Naive thymus-derived CD4-positive, alpha-beta T cell (primary cell): ENCODE results near the gene ACBD7. TPM values are rescaled to one million over a fixed set of nuclear protein-coding genes. Genes with fewer than 3 reads are reported as not detected.

ENCODE experiments used
- ATAC-seq: fragments of 150-1000 bp; cut with Tn5 transposase; 2 replicates; pipeline ENCODE4 v1.10.0; 2021; ENCODE audit warnings: mild to moderate bottlenecking, moderate library complexity
- CTCF ChIA-PET: fragments of 350-600 bp; sonication (Branson Sonifier 250); formaldehyde crosslinking; loops from one replicate; lab custom pipeline; 2021; ENCODE audit warnings: antibody characterized with exemption; lab: Charles Lee
- POLR2A ChIA-PET: fragments of 350-600 bp; sonication (Branson Sonifier 250); formaldehyde crosslinking; loops from one replicate; lab custom pipeline; 2021; ENCODE audit warnings: antibody characterized with exemption, inconsistent platforms; lab: Charles Lee
- DNase-seq, 9 donors: peaks; one replicate each; pipeline versions ENCODE4 v3.0.0 to v3.0.0-alpha.2; 2020 to 2022; ENCODE audit warnings: mixed read lengths in 1 of 9
- H3K27ac ChIP-seq: one replicate; pipeline ENCODE4 v1.7.0; 2013; ENCODE audit warnings: mild to moderate bottlenecking, low read depth, low read length, moderate library complexity
- H3K27me3 ChIP-seq, 2 donors: one replicate each; pipeline ENCODE4 v1.7.0; 2013; ENCODE audit warnings: low read length in 2 of 2, mild to moderate bottlenecking in 2 of 2, moderate library complexity in 2 of 2; ENCODE audit not compliant: control insufficient read depth in 2 of 2, insufficient read depth in 2 of 2
- H3K36me3 ChIP-seq, 3 experiments: 1 replicate in 2 of 3; 2 replicates in 1 of 3; pipeline ENCODE4 v1.7.0; 2013; ENCODE audit warnings: low read length in 3 of 3, mild to moderate bottlenecking in 3 of 3, moderate library complexity in 1 of 3; ENCODE audit not compliant: insufficient read depth in 3 of 3, control insufficient read depth in 2 of 3
- H3K4me1 ChIP-seq, 2 donors: one replicate each; pipeline ENCODE4 v1.7.0; 2013; ENCODE audit warnings: low read length in 2 of 2, mild to moderate bottlenecking in 2 of 2, moderate library complexity in 1 of 2; ENCODE audit not compliant: control insufficient read depth in 2 of 2, insufficient read depth in 2 of 2
- H3K4me3 ChIP-seq: 2 replicates; pipeline ENCODE4 v1.7.0; 2013; ENCODE audit warnings: mild to moderate bottlenecking, low read length
- H3K9me3 ChIP-seq, 3 experiments: 1 replicate in 2 of 3; 2 replicates in 1 of 3; pipeline ENCODE4 v1.7.0; 2013; ENCODE audit warnings: low read length in 3 of 3; ENCODE audit not compliant: control insufficient read depth in 2 of 3
- H3K27ac Mint-ChIP-seq, 9 donors: one replicate each; pipeline ENCODE4 v1.8.0; 2020 to 2022; ENCODE audit warnings: mixed read lengths in 9 of 9, mild to moderate bottlenecking in 8 of 9, moderate library complexity in 5 of 9, inconsistent platforms in 2 of 9
- H3K27me3 Mint-ChIP-seq, 5 donors: one replicate each; pipeline ENCODE4 v1.8.0; 2021 to 2022; ENCODE audit warnings: mixed read lengths in 5 of 5, mild to moderate bottlenecking in 1 of 5
- H3K36me3 Mint-ChIP-seq, 5 donors: one replicate each; pipeline ENCODE4 v1.8.0; 2020 to 2022; ENCODE audit warnings: mixed read lengths in 5 of 5, mild to moderate bottlenecking in 3 of 5, inconsistent platforms in 1 of 5
- H3K4me1 Mint-ChIP-seq, 7 donors: one replicate each; pipeline ENCODE4 v1.8.0; 2020 to 2022; ENCODE audit warnings: mixed read lengths in 7 of 7, mild to moderate bottlenecking in 3 of 7, inconsistent platforms in 1 of 7
- H3K4me3 Mint-ChIP-seq, 10 donors: one replicate each; pipeline ENCODE4 v1.8.0; 2020 to 2022; ENCODE audit warnings: mild to moderate bottlenecking in 10 of 10, mixed read lengths in 10 of 10, moderate library complexity in 6 of 10, inconsistent platforms in 2 of 10
- H3K9me3 Mint-ChIP-seq, 11 donors: one replicate each; pipeline ENCODE4 v1.8.0; 2020 to 2022; ENCODE audit warnings: mixed read lengths in 11 of 11, mild to moderate bottlenecking in 4 of 11, inconsistent platforms in 1 of 11, moderate library complexity in 1 of 11
- intact Hi-C, 2 donors: fragments of 100-400 bp; cut with micrococcal nuclease; formaldehyde crosslinking; loops; one replicate each; pipeline ENCODE4 v1.15.1; 2023
- polyA plus RNA-seq, 2 donors: library from polyadenylated mRNA; unstranded; fragments of 300-500 nt; fragmentation: Illumina TruSeq; gene quantifications; one replicate each; pipeline ENCODE4 v1.2.3, GENCODE V29; 2021
- total RNA-seq, 6 experiments: library from RNA in 5 of 6; stranded (reverse) in 5 of 6; gene quantifications; 1 replicate in 5 of 6; 2 replicates in 1 of 6; pipeline ENCODE4 v1.2.3 and lab custom pipeline; 2021 to 2026

Gene ACBD7
- total and polyA plus RNA-seq, 7 experiments from 2014 or later = 0.27 to 1.5 (median 0.49) TPM; not detected in 2

DNA sequence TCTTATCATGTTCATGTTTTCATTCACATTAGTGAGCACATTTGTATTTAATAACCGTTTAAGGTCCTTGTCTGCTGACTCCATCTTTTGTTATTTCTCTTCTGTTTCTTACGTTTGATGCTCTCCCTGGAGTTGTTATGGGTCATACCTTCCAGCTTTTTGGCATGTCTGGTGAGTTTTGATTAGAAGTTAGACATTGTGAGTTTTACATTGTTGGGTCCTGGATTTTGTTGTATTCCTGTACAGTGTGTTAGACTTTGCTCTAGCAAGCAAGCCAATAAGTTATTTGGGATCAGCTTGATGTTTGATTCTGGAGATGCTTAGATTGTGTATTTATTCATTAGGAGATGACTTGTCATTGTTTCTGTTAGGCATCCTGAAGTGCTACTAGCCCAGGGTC is 27.9 kb downstream of the ACBD7 start:
- H3K27ac ChIP-seq = no peak overlapping the region
- Mint-ChIP-seq H3K27me3 (peaks cover 4 to 20% (median 13%) of the 10 kb centered on the region in 5 donors), H3K36me3 (peaks cover 9 to 18% (median 13%) of the 10 kb centered on the region in 5 donors), H3K9me3 (peaks cover 9 to 28% (median 20%) of the 10 kb centered on the region in 11 donors), H3K4me1 (peaks cover 0 to 3% (median 0%) of the 10 kb centered on the region in 7 donors), H3K4me3 (no peak overlapping the region), H3K27ac (no peak overlapping the region)
- CTCF ChIA-PET = no interaction called here
- H3K27me3 ChIP-seq = no peaks in the 10 kb centered on the region
- H3K4me1 ChIP-seq = no peaks in the 10 kb centered on the region
- intact Hi-C loops = no loop called here
- DNase-seq (no peak), ATAC-seq (no peak)
- H3K4me3 ChIP-seq = no peak overlapping the region
- no peaks in the 10 kb centered on the region for H3K36me3 ChIP-seq
- POLR2A ChIA-PET = no interaction called here
- no peaks in the 10 kb centered on the region for H3K9me3 ChIP-seq

DNA sequence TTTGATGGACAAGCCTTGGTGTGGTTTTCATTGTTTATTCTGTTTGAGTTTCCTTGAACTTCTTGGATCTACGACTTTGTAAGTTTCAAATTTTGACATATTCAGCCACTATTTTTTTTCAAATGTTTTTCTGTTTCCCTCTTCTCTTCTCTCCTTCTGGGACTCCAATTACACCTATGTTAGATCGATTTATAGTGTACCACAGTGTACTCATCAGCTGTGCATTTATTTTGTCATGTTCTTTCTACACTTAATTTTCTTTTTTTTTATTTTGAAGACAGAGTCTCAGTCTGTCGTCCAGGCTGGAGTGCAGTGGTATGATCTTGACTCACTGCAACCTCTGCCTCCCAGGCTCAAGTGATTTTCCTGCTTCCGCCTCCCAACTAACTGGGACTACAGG is 28.7 kb downstream of the ACBD7 start:
- no peaks in the 10 kb centered on the region for H3K36me3 ChIP-seq
- ATAC-seq = no peak
- no peak overlapping the region for H3K27ac Mint-ChIP-seq
- H3K9me3 Mint-ChIP-seq = peaks cover 6 to 23% (median 19%) of the 10 kb centered on the region in 11 donors
- H3K4me3 ChIP-seq = no peak overlapping the region
- POLR2A ChIA-PET = no interaction called here
- no peak overlapping the region for H3K27ac ChIP-seq
- intact Hi-C loops = no loop called here
- peaks cover 9 to 13% (median 11%) of the 10 kb centered on the region in 5 donors for H3K36me3 Mint-ChIP-seq
- H3K9me3 ChIP-seq = no peaks in the 10 kb centered on the region
- no peak for DNase-seq
- H3K4me3 Mint-ChIP-seq = no peak overlapping the region
- CTCF ChIA-PET = no interaction called here
- no peaks in the 10 kb centered on the region for H3K4me1 Mint-ChIP-seq
- peaks cover 4 to 16% (median 8%) of the 10 kb centered on the region in 5 donors for H3K27me3 Mint-ChIP-seq
- no peaks in the 10 kb centered on the region for H3K27me3 ChIP-seq
- no peaks in the 10 kb centered on the region for H3K4me1 ChIP-seq

DNA sequence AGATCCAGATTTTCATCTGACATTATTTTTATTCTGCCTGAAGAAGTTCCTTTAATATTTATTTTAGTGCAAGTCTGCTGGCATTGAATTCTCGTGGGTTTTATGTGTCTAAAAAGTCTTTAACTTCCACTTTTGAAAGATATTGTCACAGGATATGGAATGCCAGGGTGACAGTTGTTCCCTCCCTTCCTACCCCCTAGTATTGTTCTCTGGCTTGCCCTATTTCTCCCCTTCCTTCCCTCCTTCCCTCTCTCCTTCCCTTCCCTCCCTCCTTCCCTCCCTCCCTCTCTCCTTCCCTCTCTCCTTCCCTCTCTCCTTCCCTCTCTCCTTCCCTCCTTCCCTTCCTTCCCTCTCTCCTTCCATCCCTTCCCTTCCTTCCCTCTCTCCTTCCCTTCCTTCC is 29.9 kb downstream of the ACBD7 start:
- ATAC-seq (no peak), DNase-seq (no peak)
- H3K36me3 ChIP-seq = no peaks in the 10 kb centered on the region
- Mint-ChIP-seq H3K27ac (no peak overlapping the region), H3K36me3 (peaks cover 9 to 13% (median 11%) of the 10 kb centered on the region in 5 donors), H3K9me3 (peaks cover 6 to 23% (median 17%) of the 10 kb centered on the region in 11 donors), H3K27me3 (peaks cover 0 to 16% (median 10%) of the 10 kb centered on the region in 5 donors), H3K4me1 (no peaks in the 10 kb centered on the region), H3K4me3 (no peak overlapping the region)
- POLR2A ChIA-PET = no interaction called here
- CTCF ChIA-PET = no interaction called here
- no peaks in the 10 kb centered on the region for H3K27me3 ChIP-seq
- intact Hi-C loops = no loop called here
- no peak overlapping the region for H3K4me3 ChIP-seq
- no peaks in the 10 kb centered on the region for H3K9me3 ChIP-seq
- H3K27ac ChIP-seq = no peak overlapping the region
- no peaks in the 10 kb centered on the region for H3K4me1 ChIP-seq

DNA sequence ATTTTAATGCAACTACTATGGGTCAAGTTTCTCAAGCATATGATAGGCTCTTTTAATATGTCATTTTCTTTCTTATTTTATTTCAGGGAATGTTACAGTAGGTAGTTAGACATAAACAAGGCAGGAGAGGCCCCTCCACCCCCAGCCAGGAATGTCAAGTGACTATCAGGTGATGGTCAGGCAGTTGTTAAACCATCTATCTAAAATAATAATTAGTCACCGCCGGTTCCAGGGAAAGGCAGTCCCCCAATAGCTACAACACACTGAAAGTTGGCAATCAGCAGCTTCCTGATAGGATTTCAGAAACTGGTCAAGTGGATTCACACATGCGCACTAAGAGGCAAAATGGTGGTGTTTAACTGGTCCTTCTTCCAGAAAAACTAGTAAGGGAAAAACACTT is 35.5 kb downstream of the ACBD7 start:
- H3K9me3 Mint-ChIP-seq = no peaks in the 10 kb centered on the region
- no peak overlapping the region for H3K27ac ChIP-seq
- no peaks in the 10 kb centered on the region for H3K4me1 Mint-ChIP-seq
- H3K27me3 ChIP-seq = no peaks in the 10 kb centered on the region
- ChIA-PET POLR2A (no interaction called here), CTCF (no interaction called here)
- H3K4me3 Mint-ChIP-seq = no peak overlapping the region
- no peak for ATAC-seq
- H3K27ac Mint-ChIP-seq = no peak overlapping the region
- H3K4me3 ChIP-seq = no peak overlapping the region
- intact Hi-C loops = no loop called here
- H3K36me3 Mint-ChIP-seq = no peaks in the 10 kb centered on the region
- DNase-seq = no peak
- no peaks in the 10 kb centered on the region for H3K4me1 ChIP-seq
- peaks cover 0 to 8% (median 0%) of the 10 kb centered on the region in 5 donors for H3K27me3 Mint-ChIP-seq
- H3K36me3 ChIP-seq = no peaks in the 10 kb centered on the region
- no peaks in the 10 kb centered on the region for H3K9me3 ChIP-seq

DNA sequence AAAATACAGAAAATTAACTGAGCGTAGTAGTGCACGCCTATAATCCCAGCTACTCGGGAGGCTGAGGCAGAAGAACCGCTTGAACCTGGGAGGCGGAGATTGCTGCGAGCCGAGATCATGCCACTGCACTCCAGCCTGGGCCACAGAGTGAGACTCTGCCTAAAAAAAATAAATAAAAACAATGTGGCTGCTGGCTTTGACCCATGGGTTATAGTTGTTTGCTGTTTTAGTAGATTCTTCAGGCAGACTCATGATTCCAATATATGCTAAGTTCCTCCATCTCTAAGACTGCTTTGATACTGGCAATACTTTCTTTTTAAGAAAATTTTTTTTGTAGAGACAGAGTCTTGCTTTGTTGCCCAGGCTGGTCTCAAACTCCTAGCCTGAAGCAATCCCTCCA is 36.5 kb downstream of the ACBD7 start:
- Mint-ChIP-seq H3K36me3 (no peaks in the 10 kb centered on the region), H3K4me3 (no peak overlapping the region), H3K27me3 (peaks cover 0 to 8% (median 0%) of the 10 kb centered on the region in 5 donors), H3K4me1 (no peaks in the 10 kb centered on the region), H3K27ac (no peak overlapping the region), H3K9me3 (no peaks in the 10 kb centered on the region)
- H3K4me3 ChIP-seq = no peak overlapping the region
- CTCF ChIA-PET = no interaction called here
- H3K27me3 ChIP-seq = no peaks in the 10 kb centered on the region
- no peak for DNase-seq
- H3K36me3 ChIP-seq = no peaks in the 10 kb centered on the region
- no peaks in the 10 kb centered on the region for H3K4me1 ChIP-seq
- ATAC-seq = no peak
- POLR2A ChIA-PET = no interaction called here
- H3K9me3 ChIP-seq = no peaks in the 10 kb centered on the region
- intact Hi-C loops = no loop called here
- no peak overlapping the region for H3K27ac ChIP-seq

DNA sequence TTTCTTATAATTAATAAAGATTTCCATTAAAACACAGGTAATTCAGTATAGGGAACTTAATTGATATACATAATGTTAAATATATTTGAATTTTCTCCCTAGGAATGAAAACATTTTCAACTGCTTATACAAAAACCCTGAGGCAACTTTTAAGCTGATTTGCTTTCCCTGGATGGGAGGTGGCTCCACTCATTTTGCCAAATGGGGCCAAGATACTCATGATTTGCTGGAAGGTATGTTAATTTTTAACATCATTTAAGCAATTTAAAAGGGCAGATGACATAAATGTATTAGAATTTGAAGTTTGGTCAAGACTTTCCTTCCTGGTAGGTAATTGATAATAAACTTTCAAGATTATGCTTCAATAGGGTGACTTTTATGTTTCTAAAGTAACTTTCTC is 39.0 kb downstream of the ACBD7 start:
- H3K36me3 Mint-ChIP-seq = no peaks in the 10 kb centered on the region
- Histone ChIP-seq H3K4me3 (no peak overlapping the region), H3K27me3 (no peaks in the 10 kb centered on the region), H3K4me1 (no peaks in the 10 kb centered on the region), H3K9me3 (no peaks in the 10 kb centered on the region), H3K36me3 (no peaks in the 10 kb centered on the region), H3K27ac (no peak overlapping the region)
- intact Hi-C loops = no loop called here
- no peak overlapping the region for H3K4me3 Mint-ChIP-seq
- DNase-seq = no peak
- no peak for ATAC-seq
- ChIA-PET CTCF (no interaction called here), POLR2A (interaction anchor here (0.7 kb wide), 1 partner anchor 354 kb away, joined by 3 read pairs; no protein-coding TSS in a partner anchor)
- H3K4me1 Mint-ChIP-seq = peaks cover 0 to 15% (median 3%) of the 10 kb centered on the region in 7 donors
- peaks cover 0 to 8% (median 0%) of the 10 kb centered on the region in 5 donors for H3K27me3 Mint-ChIP-seq
- no peak overlapping the region for H3K27ac Mint-ChIP-seq
- peaks cover 0 to 2% (median 0%) of the 10 kb centered on the region in 11 donors for H3K9me3 Mint-ChIP-seq

DNA sequence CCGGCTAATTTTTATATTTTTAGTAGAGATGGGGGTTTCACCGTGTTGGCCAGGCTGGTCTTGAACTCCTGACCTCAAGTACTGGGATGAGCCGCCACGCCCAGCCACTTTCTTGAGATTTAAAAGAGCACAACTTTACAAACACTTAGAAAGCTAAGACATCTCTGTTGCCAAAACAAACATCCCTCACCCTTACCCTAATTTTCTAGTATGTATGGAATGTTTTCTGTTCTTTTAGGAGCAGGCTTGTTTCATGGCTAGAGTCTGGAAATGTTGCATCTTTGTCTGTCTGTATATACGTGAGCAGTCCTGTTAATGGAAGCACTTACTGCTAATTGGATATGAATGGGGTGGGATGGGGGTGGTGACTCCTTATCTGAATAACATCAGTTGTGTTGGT is 42.0 kb downstream of the ACBD7 start:
- CTCF ChIA-PET = no interaction called here
- intact Hi-C loops = no loop called here
- DNase-seq = no peak
- POLR2A ChIA-PET = no interaction called here
- H3K4me1 ChIP-seq = no peaks in the 10 kb centered on the region
- no peaks in the 10 kb centered on the region for H3K36me3 ChIP-seq
- Mint-ChIP-seq H3K27ac (no peak overlapping the region), H3K36me3 (peaks cover 0 to 5% (median 0%) of the 10 kb centered on the region in 5 donors), H3K4me3 (no peak overlapping the region), H3K4me1 (peaks cover 5 to 23% (median 14%) of the 10 kb centered on the region in 7 donors), H3K9me3 (peaks cover 0 to 6% (median 0%) of the 10 kb centered on the region in 11 donors), H3K27me3 (peaks cover 0 to 8% (median 0%) of the 10 kb centered on the region in 5 donors)
- no peak overlapping the region for H3K27ac ChIP-seq
- H3K9me3 ChIP-seq = no peaks in the 10 kb centered on the region
- H3K27me3 ChIP-seq = no peaks in the 10 kb centered on the region
- ATAC-seq = no peak
- no peak overlapping the region for H3K4me3 ChIP-seq
